Astrocyte (in vitro differentiated cells and primary cell): ENCODE results near the gene C1R. TPM values are rescaled to one million over a fixed set of nuclear protein-coding genes. Genes with fewer than 3 reads are reported as not detected.

Experiments used
- DNase-seq: peaks from one replicate; pipeline ENCODE4 v3.0.0-alpha.2; 2010; ENCODE audit warnings: low read depth
- FAIRE-seq: peaks from 2 replicates; lab custom pipeline; 2011; peaks lifted over from hg19 to GRCh38; lab: Jason Lieb, UNC
- H2AFZ ChIP-seq: 2 replicates; pipeline ENCODE4 v1.6.0; 2012; ENCODE audit warnings: low read depth, low read length, inconsistent platforms
- H3K27ac ChIP-seq: 2 replicates; pipeline ENCODE4 v1.5.1; 2011; ENCODE audit warnings: low read depth, low read length, inconsistent platforms
- H3K27me3 ChIP-seq: 2 replicates; pipeline ENCODE4 v1.6.0; 2011; ENCODE audit warnings: low read length, inconsistent platforms; ENCODE audit not compliant: insufficient read depth
- H3K36me3 ChIP-seq: 2 replicates; pipeline ENCODE4 v1.5.1; 2011; ENCODE audit warnings: low read length, inconsistent platforms; ENCODE audit not compliant: insufficient read depth
- H3K4me1 ChIP-seq: 2 replicates; pipeline ENCODE4 v1.5.1; 2011; ENCODE audit warnings: low read length, inconsistent platforms; ENCODE audit not compliant: insufficient read depth
- H3K4me2 ChIP-seq: 2 replicates; pipeline ENCODE4 v1.6.0; 2012; ENCODE audit warnings: low read length, inconsistent platforms
- H3K4me3 ChIP-seq: 2 replicates; pipeline ENCODE4 v1.5.1; 2011; ENCODE audit warnings: low read depth, mild to moderate bottlenecking, low read length, inconsistent platforms; ENCODE audit not compliant: insufficient read depth
- H3K79me2 ChIP-seq: 2 replicates; pipeline ENCODE4 v1.6.0; 2012; ENCODE audit warnings: mild to moderate bottlenecking, low read length, inconsistent platforms; ENCODE audit not compliant: insufficient read depth
- H3K9ac ChIP-seq: 2 replicates; pipeline ENCODE4 v1.6.0; 2012; ENCODE audit warnings: mild to moderate bottlenecking, low read length, inconsistent platforms
- H3K9me3 ChIP-seq: 2 replicates; pipeline ENCODE4 v1.5.1; 2012; ENCODE audit warnings: low read depth, mild to moderate bottlenecking, low read length, inconsistent platforms; ENCODE audit not compliant: insufficient read depth
- H4K20me1 ChIP-seq: 2 replicates; pipeline ENCODE4 v1.6.0; 2012; ENCODE audit warnings: low read length, inconsistent platforms; ENCODE audit not compliant: insufficient read depth
- H3K27ac Mint-ChIP-seq: one replicate; pipeline ENCODE4 v1.8.0; 2021; ENCODE audit warnings: mild to moderate bottlenecking, mixed read lengths; ENCODE audit not compliant: unreplicated experiment
- H3K27me3 Mint-ChIP-seq: one replicate; pipeline ENCODE4 v1.8.0; 2021; ENCODE audit warnings: low read depth, mixed read lengths; ENCODE audit not compliant: unreplicated experiment
- H3K36me3 Mint-ChIP-seq: one replicate; pipeline ENCODE4 v1.8.0; 2021; ENCODE audit warnings: low read depth, mixed read lengths; ENCODE audit not compliant: unreplicated experiment
- H3K4me1 Mint-ChIP-seq: one replicate; pipeline ENCODE4 v1.8.0; 2021; ENCODE audit warnings: low read depth, mixed read lengths; ENCODE audit not compliant: unreplicated experiment
- H3K4me3 Mint-ChIP-seq: one replicate; pipeline ENCODE4 v1.8.0; 2021; ENCODE audit warnings: mild to moderate bottlenecking, moderate library complexity, mixed read lengths; ENCODE audit not compliant: unreplicated experiment
- H3K9me3 Mint-ChIP-seq: one replicate; pipeline ENCODE4 v1.8.0; 2021; ENCODE audit warnings: mild to moderate bottlenecking, mixed read lengths; ENCODE audit not compliant: unreplicated experiment
- CTCF ChIP-seq: IDR thresholded peaks from 2 replicates; pipeline ENCODE4 v1.5.1; 2011; ENCODE audit warnings: low read depth, mild to moderate bottlenecking, inconsistent platforms, low read length, moderate library complexity; ENCODE audit not compliant: insufficient read depth
- EZH2 ChIP-seq: IDR thresholded peaks from 2 replicates; pipeline ENCODE4 v1.6.1; 2012; ENCODE audit warnings: mild to moderate bottlenecking, low read length, inconsistent platforms; ENCODE audit not compliant: insufficient read depth
- total RNA-seq: library from RNA; stranded (reverse); gene quantifications from 2 replicates; pipeline ENCODE4 v1.2.1, GENCODE V29; 2021

Gene C1R
- total RNA-seq, 1 donor from 2014 or later: 0.86 TPM

GRCh38 chr12:7123806-7124522, 31.7 kb upstream of the C1R start:
- H4K20me1 ChIP-seq: no peaks in the 10 kb centered on the region
- no peaks in the 10 kb centered on the region for H3K79me2 ChIP-seq
- H3K27me3 Mint-ChIP-seq: peaks cover 40% of the 10 kb centered on the region
- no peaks in the 10 kb centered on the region for H3K4me1 Mint-ChIP-seq
- H3K9me3 ChIP-seq: no peaks in the 10 kb centered on the region
- no peak overlapping the region for H3K27ac Mint-ChIP-seq
- H3K9ac ChIP-seq: no peak overlapping the region
- H2AFZ ChIP-seq: no peak overlapping the region
- H3K36me3 Mint-ChIP-seq: no peaks in the 10 kb centered on the region
- FAIRE-seq: no peak
- H3K4me2 ChIP-seq: no peak overlapping the region
- no peaks in the 10 kb centered on the region for H3K4me1 ChIP-seq
- H3K27me3 ChIP-seq: peaks cover 4% of the 10 kb centered on the region
- no peak overlapping the region for H3K27ac ChIP-seq
- H3K36me3 ChIP-seq: no peaks in the 10 kb centered on the region
- DNase-seq: no peak
- no peak overlapping the region for H3K4me3 Mint-ChIP-seq
- TF ChIP-seq CTCF (no peak), EZH2 (no peak)
- H3K4me3 ChIP-seq: no peak overlapping the region
- no peaks in the 10 kb centered on the region for H3K9me3 Mint-ChIP-seq

GRCh38 chr12:7122811-7123769, 30.8 kb upstream of the C1R start:
- Mint-ChIP-seq H3K9me3 (no peaks in the 10 kb centered on the region), H3K36me3 (no peaks in the 10 kb centered on the region), H3K4me3 (no peak overlapping the region), H3K4me1 (no peaks in the 10 kb centered on the region), H3K27ac (no peak overlapping the region), H3K27me3 (peaks cover 38% of the 10 kb centered on the region)
- TF ChIP-seq EZH2 (no peak), CTCF (no peak)
- Histone ChIP-seq H3K9ac (no peak overlapping the region), H3K27ac (no peak overlapping the region), H3K4me2 (no peak overlapping the region), H3K79me2 (no peaks in the 10 kb centered on the region), H3K9me3 (no peaks in the 10 kb centered on the region), H3K27me3 (peaks cover 2% of the 10 kb centered on the region), H3K4me3 (no peak overlapping the region), H2AFZ (no peak overlapping the region), H3K36me3 (no peaks in the 10 kb centered on the region), H4K20me1 (no peaks in the 10 kb centered on the region), H3K4me1 (no peaks in the 10 kb centered on the region)
- FAIRE-seq (no peak), DNase-seq (no peak)
